Pancreas (tissue), 10 donors: Measurements from ENCODE around the gene TIE1. TPM values are rescaled to one million over a fixed set of nuclear protein-coding genes. Genes with fewer than 3 reads are reported as not detected.

Source experiments
- ATAC-seq, 4 donors: fragments of 200-7000 bp; cut with Tn5 transposase; one replicate each; pipeline versions ENCODE4 v1.8.0 to v1.9.1; 2020; ENCODE audit warnings: mild to moderate bottlenecking in 4 of 4, moderate library complexity in 4 of 4
- DNase-seq, 6 donors: peaks; one replicate each; pipeline ENCODE4 v3.0.0-alpha.2; 2020
- FAIRE-seq: peaks from 2 replicates; lab custom pipeline; 2012; peaks lifted over from hg19 to GRCh38; lab: Jason Lieb, UNC
- H3K27ac ChIP-seq, 4 donors: fragments of 200-600 bp; sonication (generic); 1 replicate in 3 of 4; 2 replicates in 1 of 4; pipeline versions ENCODE4 v1.5.0 to v1.8.0; 2020
- H3K27me3 ChIP-seq, 4 donors: fragments of 200-600 bp; one replicate each; pipeline ENCODE4 v1.8.0; 2021
- H3K36me3 ChIP-seq, 3 donors: fragments of 200-600 bp; sonication (generic) in 1 of 3; one replicate each; pipeline versions ENCODE4 v1.5.0 to v1.8.0; 2020 to 2021
- H3K4me1 ChIP-seq, 3 donors: fragments of 200-600 bp; one replicate each; pipeline ENCODE4 v1.8.0; 2021
- H3K4me3 ChIP-seq, 4 donors: fragments of 200-600 bp; sonication (generic) in 2 of 4; one replicate each; pipeline versions ENCODE4 v1.5.0 to v1.8.0; 2020 to 2021
- H3K9me3 ChIP-seq, 4 donors: fragments of 200-600 bp; one replicate each; pipeline ENCODE4 v1.8.0; 2021
- CTCF ChIP-seq, 4 donors: fragments of 200-600 bp; sonication (generic) in 3 of 4; IDR thresholded peaks; one replicate each; pipeline versions ENCODE4 v1.5.0 to v1.8.0; 2021; ENCODE audit warnings: antibody characterized with exemption in 4 of 4
- WGBS, 2 donors: extraction: QIAGEN DNeasy Blood & Tissue Kit; methylation state at CpG; one replicate each; pipeline ENCODE4 v1.1.7; 2013; 5-methylcytosine and 5-hydroxymethylcytosine counted together
- intact Hi-C, 3 donors: fragments of 100-400 bp; cut with DNase I; formaldehyde crosslinking; loops; one replicate each; pipeline versions ENCODE4 v1.11.1 to v1.14.2; 2022
- polyA plus RNA-seq, 2 donors: library from polyadenylated mRNA; stranded (reverse); fragments of 200-250 nt; gene quantifications; one replicate each; pipeline ENCODE4 v1.2.3, GENCODE V29; 2013
- total RNA-seq, 6 donors: library from RNA; stranded (reverse); fragmentation: NEBNext Ultra II Directional in 4 of 6; extraction: Animal tissue kit (Norgen Biotek cat#: 25700) in 4 of 6; gene quantifications; one replicate each; pipeline versions ENCODE4 v1.2.1 to v1.2.4, GENCODE V29; 2021 to 2023
- donor health status: healthy with polysubstance abuse.
- donor health status: DM: no; HTN: no; CAD: no; lungs with moderate emphysema.
- donor health status: DM: no; HTN: no; CAD: no.
- donor health status: control.
- donor health status: control.
- donor health status: Bipolar disorder and iron deficiency.
- donor health status: DM: yes; HTN: yes; CAD: no.
- donor health status: DM: no; HTN: no; CAD: no.
- donor health status: DM: no; HTN: no; CAD: no.
- donor health status: DM: yes; HTN: yes; CAD: no.

TIE1 gene
- total RNA-seq (1 to 10 TPM; 2.1 to 6.2 (median 3.7) TPM), polyA plus RNA-seq (1 to 10 TPM; 6.9 to 8.3 TPM)

GRCh38 chr1:43300378-43301094 lies at the start of gene TIE1:
TIE1 (plus strand) TSS chr1:43300982; CDS start chr1:43301072, 90 bp downstream.
- H3K27ac ChIP-seq: no peak within 1 kb of the TSS
- no peaks in the 10 kb centered on the region for H3K36me3 ChIP-seq
- WGBS, 2 donors: 83 to 87% methylated on average over 10 of the region's 10 CpGs
- H3K9me3 ChIP-seq: no peaks in the 10 kb centered on the region
- no peaks in the 10 kb centered on the region for H3K27me3 ChIP-seq
- H3K4me3 ChIP-seq: no peak within 1 kb of the TSS
- peaks cover 3 to 8% (median 6%) of the 10 kb centered on the region in 3 donors for H3K4me1 ChIP-seq
- TF ChIP-seq CTCF (IDR thresholded peaks at IDR 0.05): no peak
- ATAC-seq (no peak), DNase-seq (peak in 1 of 6 donors; percentile 26), FAIRE-seq (no peak)
- intact Hi-C loops: no loop called here

- Histone ChIP-seq H3K27me3 (no peaks in the 10 kb centered on the region), H3K4me3 (no peak overlapping the region), H3K27ac (no peak overlapping the region), H3K9me3 (no peaks in the 10 kb centered on the region), H3K4me1 (peaks cover 12 to 16% (median 14%) of the 10 kb centered on the region in 3 donors), H3K36me3 (no peaks in the 10 kb centered on the region)
- no peak for TF ChIP-seq CTCF (IDR thresholded peaks at IDR 0.05)
- WGBS, 2 donors: 93 to 98% methylated on average over 5 of the region's 5 CpGs
- intact Hi-C loops: no loop called here
- no peak for ATAC-seq
- DNase-seq: no peak
- no peak for FAIRE-seq
These were observed 49.8 kb upstream of the TIE1 start for GRCh38 chr1:43251024-43251423.

- Histone ChIP-seq H3K27me3 (no peaks in the 10 kb centered on the region), H3K4me3 (no peak overlapping the region), H3K36me3 (no peaks in the 10 kb centered on the region), H3K4me1 (peaks cover 21% of the 10 kb centered on the region in 3 donors), H3K27ac (no peak overlapping the region), H3K9me3 (no peaks in the 10 kb centered on the region)
- ATAC-seq (no peak), FAIRE-seq (no peak), DNase-seq (no peak)
- TF ChIP-seq CTCF (IDR thresholded peaks at IDR 0.05): no peak
- intact Hi-C loops: no loop called here
- WGBS, 2 donors: 92 to 97% methylated on average over 1 of the region's 1 CpG
These were observed 48.6 kb upstream of the TIE1 start for GRCh38 chr1:43252225-43252624.

GRCh38 chr1:43253173-43253572 lies 47.6 kb upstream of the TIE1 start:
- peaks cover 21 to 29% (median 26%) of the 10 kb centered on the region in 3 donors for H3K4me1 ChIP-seq
- intact Hi-C loops: no loop called here

More at GRCh38 chr1:43253173-43253572, 47.6 kb upstream of the TIE1 start:
- H3K36me3 ChIP-seq: no peaks in the 10 kb centered on the region
- FAIRE-seq (no peak), ATAC-seq (no peak), DNase-seq (no peak)
- no peaks in the 10 kb centered on the region for H3K9me3 ChIP-seq
- no peaks in the 10 kb centered on the region for H3K27me3 ChIP-seq
- WGBS, 2 donors: 91 to 94% methylated on average over 4 of the region's 4 CpGs
- H3K27ac ChIP-seq: no peak overlapping the region
- no peak overlapping the region for H3K4me3 ChIP-seq
- TF ChIP-seq CTCF (IDR thresholded peaks at IDR 0.05): no peak
